Ishikawa (cell line): ENCODE measurements around the gene IGF2BP1.

Experiments used
- CEBPB ChIP-seq: IDR thresholded peaks from 2 replicates; pipeline ENCODE4 v1.6.1; 2012
- CREB1 ChIP-seq: IDR thresholded peaks from 2 replicates; pipeline ENCODE4 v1.6.1; 2012; ENCODE audit warnings: low read depth
- EGR1 ChIP-seq: IDR thresholded peaks from 2 replicates; pipeline ENCODE4 v1.6.1; 2012
- EP300 ChIP-seq: IDR thresholded peaks from 2 replicates; pipeline ENCODE4 v1.6.1; 2012; ENCODE audit warnings: borderline replicate concordance
- FOXM1 ChIP-seq: IDR thresholded peaks from 2 replicates; pipeline ENCODE4 v1.6.1; 2012; ENCODE audit warnings: low read depth, borderline replicate concordance
- NFIC ChIP-seq: IDR thresholded peaks from 2 replicates; pipeline ENCODE4 v1.6.1; 2012
- RAD21 ChIP-seq: IDR thresholded peaks from 2 replicates; pipeline ENCODE4 v1.6.1; 2012; ENCODE audit warnings: low read depth
- REST ChIP-seq: IDR thresholded peaks from 2 replicates; pipeline ENCODE4 v1.6.1; 2012; ENCODE audit warnings: low read depth, mild to moderate bottlenecking
- TAF1 ChIP-seq: IDR thresholded peaks from 2 replicates; pipeline ENCODE4 v1.6.1; 2012; ENCODE audit warnings: low read depth, mild to moderate bottlenecking
- TCF12 ChIP-seq: IDR thresholded peaks from 2 replicates; pipeline ENCODE4 v1.6.1; 2012; ENCODE audit warnings: low read depth
- TEAD4 ChIP-seq: IDR thresholded peaks from 2 replicates; pipeline ENCODE4 v1.6.1; 2012
- YY1 ChIP-seq: IDR thresholded peaks from 2 replicates; pipeline ENCODE4 v1.6.1; 2012; ENCODE audit warnings: low read depth
- ZBTB7A ChIP-seq: IDR thresholded peaks from 2 replicates; pipeline ENCODE4 v1.6.1; 2012; ENCODE audit warnings: low read depth
- TF ChIP-seq, protein P1 (sequence below): IDR thresholded peaks from 2 replicates; pipeline ENCODE4 v1.6.1; 2012
- TF ChIP-seq, protein P2 (sequence below): IDR thresholded peaks from 2 replicates; pipeline ENCODE4 v1.6.1; 2012

The IGF2BP1 gene

GRCh38 chr17:49079840-49080663 is 82.9 kb downstream of the IGF2BP1 start:
- TF ChIP-seq NFIC (no peak), TEAD4 (no peak), REST (no peak)
- TF ChIP-seq, protein P1, sequence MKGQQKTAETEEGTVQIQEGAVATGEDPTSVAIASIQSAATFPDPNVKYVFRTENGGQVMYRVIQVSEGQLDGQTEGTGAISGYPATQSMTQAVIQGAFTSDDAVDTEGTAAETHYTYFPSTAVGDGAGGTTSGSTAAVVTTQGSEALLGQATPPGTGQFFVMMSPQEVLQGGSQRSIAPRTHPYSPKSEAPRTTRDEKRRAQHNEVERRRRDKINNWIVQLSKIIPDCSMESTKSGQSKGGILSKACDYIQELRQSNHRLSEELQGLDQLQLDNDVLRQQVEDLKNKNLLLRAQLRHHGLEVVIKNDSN: no peak

- TF ChIP-seq, protein P2, sequence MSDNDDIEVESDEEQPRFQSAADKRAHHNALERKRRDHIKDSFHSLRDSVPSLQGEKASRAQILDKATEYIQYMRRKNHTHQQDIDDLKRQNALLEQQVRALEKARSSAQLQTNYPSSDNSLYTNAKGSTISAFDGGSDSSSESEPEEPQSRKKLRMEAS: no peak
- TF ChIP-seq TCF12 (no peak), TAF1 (no peak), ZBTB7A (no peak), CREB1 (no peak), NFIC (no peak), EP300 (no peak)
Measured at GRCh38 chr17:49082231-49082630, 85.0 kb downstream of the IGF2BP1 start.

GRCh38 chr17:49085565-49086315 is 88.6 kb downstream of the IGF2BP1 start:
- TF ChIP-seq YY1 (no peak), TAF1 (no peak), EP300 (no peak), REST (no peak)
- TF ChIP-seq, protein P1: no peak
- TF ChIP-seq, protein P2: no peak

DNA sequence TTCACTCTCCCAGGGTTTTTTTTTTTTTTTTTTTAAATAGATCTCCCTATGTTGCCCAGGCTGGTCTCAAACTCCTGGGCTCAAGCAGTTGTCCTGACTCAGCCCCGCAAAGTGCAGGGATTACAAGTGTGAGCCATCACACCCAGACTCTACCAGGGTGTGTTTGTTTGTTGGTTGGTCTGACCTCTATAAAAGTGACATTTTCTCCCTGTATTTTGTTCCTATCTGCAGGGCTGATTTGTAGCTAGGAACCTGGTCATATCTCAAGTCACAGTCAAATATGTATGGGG is 89.1 kb downstream of the IGF2BP1 start:
- TF ChIP-seq YY1 (no peak), RAD21 (no peak), CEBPB (no peak), TEAD4 (no peak), EGR1 (no peak)
- TF ChIP-seq, protein P2: no peak

- TF ChIP-seq NFIC: no peak
- no peak for TF ChIP-seq EGR1
- TF ChIP-seq TCF12: no peak
- TF ChIP-seq TAF1: no peak
- TF ChIP-seq REST: no peak
- no peak for TF ChIP-seq CREB1
- TF ChIP-seq, protein P1: no peak
- no peak for TF ChIP-seq YY1
- TF ChIP-seq CEBPB: no peak
- TF ChIP-seq FOXM1: no peak
- no peak for TF ChIP-seq TEAD4
- TF ChIP-seq ZBTB7A: no peak
- TF ChIP-seq RAD21: no peak
- TF ChIP-seq, protein P2: no peak
- no peak for TF ChIP-seq EP300
Measured at GRCh38 chr17:49086649-49087048, 89.5 kb downstream of the IGF2BP1 start.
